Measurements from ENCODE around the gene RNU5B-1. TPM values are rescaled to one million over a fixed set of nuclear protein-coding genes. Genes with fewer than 3 reads are reported as not detected.
"Not testable (repeated sequence)": the region's sequence is repeated elsewhere in the genome, so short reads cannot be mapped to it uniquely, and the experiment has no call there.

RNU5B-1 gene
- total RNA-seq, 1 experiment from 2014 or later, result not detected

DNA sequence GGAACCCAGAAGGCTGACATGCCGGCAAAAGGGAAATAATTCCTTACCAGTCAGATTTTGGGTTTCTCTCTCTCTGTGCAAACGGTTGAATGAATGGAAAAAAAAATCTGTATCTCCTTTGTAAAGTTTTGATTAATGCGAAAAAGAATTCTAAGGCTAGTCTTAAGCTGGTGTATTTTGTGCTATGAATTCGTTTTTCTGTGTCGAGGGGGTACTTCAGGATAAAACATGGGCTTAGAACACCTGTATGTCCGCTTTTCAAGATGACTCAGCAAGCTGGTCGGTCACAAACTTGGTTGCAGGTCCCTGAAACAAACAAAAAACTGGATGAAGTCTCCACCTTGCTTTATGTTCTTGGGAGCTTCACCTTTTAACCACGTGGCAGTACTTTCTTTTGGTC lies 44.9 kb downstream of the RNU5B-1 start:
- TF ChIP-seq, protein P1, sequence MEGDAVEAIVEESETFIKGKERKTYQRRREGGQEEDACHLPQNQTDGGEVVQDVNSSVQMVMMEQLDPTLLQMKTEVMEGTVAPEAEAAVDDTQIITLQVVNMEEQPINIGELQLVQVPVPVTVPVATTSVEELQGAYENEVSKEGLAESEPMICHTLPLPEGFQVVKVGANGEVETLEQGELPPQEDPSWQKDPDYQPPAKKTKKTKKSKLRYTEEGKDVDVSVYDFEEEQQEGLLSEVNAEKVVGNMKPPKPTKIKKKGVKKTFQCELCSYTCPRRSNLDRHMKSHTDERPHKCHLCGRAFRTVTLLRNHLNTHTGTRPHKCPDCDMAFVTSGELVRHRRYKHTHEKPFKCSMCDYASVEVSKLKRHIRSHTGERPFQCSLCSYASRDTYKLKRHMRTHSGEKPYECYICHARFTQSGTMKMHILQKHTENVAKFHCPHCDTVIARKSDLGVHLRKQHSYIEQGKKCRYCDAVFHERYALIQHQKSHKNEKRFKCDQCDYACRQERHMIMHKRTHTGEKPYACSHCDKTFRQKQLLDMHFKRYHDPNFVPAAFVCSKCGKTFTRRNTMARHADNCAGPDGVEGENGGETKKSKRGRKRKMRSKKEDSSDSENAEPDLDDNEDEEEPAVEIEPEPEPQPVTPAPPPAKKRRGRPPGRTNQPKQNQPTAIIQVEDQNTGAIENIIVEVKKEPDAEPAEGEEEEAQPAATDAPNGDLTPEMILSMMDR (conservative IDR thresholded peaks at IDR 0.05; ENCODE audit: low read depth, low read length), result no peak
- no peak for TF ChIP-seq EZH2 (IDR thresholded peaks at IDR 0.05; ENCODE audit: borderline replicate concordance, low read depth, low read length, poor library complexity, severe bottlenecking)
- CTCF ChIA-PET, result no interaction called here
- intact Hi-C loops (cut with micrococcal nuclease; ENCODE audit: unreplicated experiment), result no loop called here

DNA sequence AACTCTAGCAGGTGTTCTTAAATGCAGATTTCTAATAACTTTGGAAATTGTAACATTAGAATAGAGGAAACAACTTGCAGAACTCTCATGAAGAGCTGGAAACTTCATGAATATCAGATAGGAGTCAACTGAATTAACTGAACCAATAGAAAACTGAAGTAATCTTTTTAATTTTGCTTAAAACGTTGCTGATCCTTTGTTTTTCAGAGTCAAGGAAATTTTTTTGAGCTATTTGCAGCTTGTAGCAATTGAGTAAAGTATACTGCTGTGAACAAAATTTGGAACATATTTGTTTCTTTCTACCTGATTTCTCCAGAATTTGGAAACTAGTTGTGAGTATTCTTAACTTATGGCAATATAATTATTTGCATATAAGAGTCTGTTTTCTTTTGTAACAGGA lies 47.5 kb downstream of the RNU5B-1 start:
- H3K27ac ChIP-seq (ENCODE audit: low read depth, low read length, poor library complexity, severe bottlenecking); intact Hi-C loops (cut with micrococcal nuclease; ENCODE audit: unreplicated experiment); DNase-seq (ENCODE audit: low spot score); H3K4me1 ChIP-seq (ENCODE audit: insufficient read depth, low read length, poor library complexity, severe bottlenecking); H3K4me3 ChIP-seq (ENCODE audit: low read depth, low read length, poor library complexity, severe bottlenecking); POLR2A ChIA-PET (ENCODE audit: low non-redundant PET); H3K36me3 ChIP-seq (ENCODE audit: insufficient read depth, low read length, poor library complexity, severe bottlenecking); H3K9me3 ChIP-seq (ENCODE audit: low read depth, low read length, poor library complexity, severe bottlenecking); BruUV-seq (replicated peaks): not testable (repeated sequence)
- CTCF ChIA-PET, result interaction anchor here (0.5 to 0.6 kb wide), 2 partner anchors 21 to 49 kb away, joined by 3 to 10 read pairs; no protein-coding TSS in a partner anchor
- peaks cover 13% of the 10 kb centered on the region for H3K27me3 ChIP-seq (replicated peaks; ENCODE audit: insufficient read depth, low read depth, low read length, poor library complexity)

More for the DNA sequence above, 44.9 kb downstream of the RNU5B-1 start:
- H3K27me3 ChIP-seq (replicated peaks; ENCODE audit: insufficient read depth, low read depth, low read length, poor library complexity), result no peaks in the 10 kb centered on the region
- H3K4me1 ChIP-seq (ENCODE audit: insufficient read depth, low read length, poor library complexity, severe bottlenecking), result no peaks in the 10 kb centered on the region
- H3K27ac ChIP-seq (ENCODE audit: low read depth, low read length, poor library complexity, severe bottlenecking), result no peak overlapping the region
- no peak overlapping the region for H3K4me3 ChIP-seq (ENCODE audit: low read depth, low read length, poor library complexity, severe bottlenecking)
- no peak for DNase-seq (ENCODE audit: low spot score)
- H3K9me3 ChIP-seq (ENCODE audit: low read depth, low read length, poor library complexity, severe bottlenecking), result no peaks in the 10 kb centered on the region
- POLR2A ChIA-PET (ENCODE audit: low non-redundant PET), result no interaction called here
- H3K36me3 ChIP-seq (ENCODE audit: insufficient read depth, low read length, poor library complexity, severe bottlenecking), result no peaks in the 10 kb centered on the region
- no TSS peak for BruUV-seq (replicated peaks)

Other genes with a start within 250 kb of the RNU5B-1 start
- gene RASL12, start 236.7 kb upstream of the RNU5B-1 start, total RNA-seq (2021), result 0.69 and 1.2 TPM in 2 replicates
- not detected in 2 replicates for gene KBTBD13, start 227.9 kb upstream of the RNU5B-1 start, total RNA-seq (2021)
- gene UBAP1L, start 189.5 kb upstream of the RNU5B-1 start, total RNA-seq (2021), result 3.6 and 3.9 TPM in 2 replicates
- 30.7 and 39.1 TPM in 2 replicates for gene PDCD7, start 170.9 kb upstream of the RNU5B-1 start, total RNA-seq (2021)
- gene CLPX, start 119.3 kb upstream of the RNU5B-1 start, total RNA-seq (2021), result 60.2 and 64.4 TPM in 2 replicates
- 0.04 TPM in 1 of 2 replicates, not detected in the other for gene CILP, start 93.2 kb upstream of the RNU5B-1 start, total RNA-seq (2021)
- gene PARP16, start 17.8 kb upstream of the RNU5B-1 start, total RNA-seq (2021), result 5.7 and 7.3 TPM in 2 replicates
- gene RNU5A-1, start 8.6 kb upstream of the RNU5B-1 start, total RNA-seq (2021), result not detected in 2 replicates
- gene IGDCC3, start 73.3 kb downstream of the RNU5B-1 start, total RNA-seq (2021), result 0.28 and 0.32 TPM in 2 replicates
- gene IGDCC4, start 118.3 kb downstream of the RNU5B-1 start, total RNA-seq (2021), result 1.1 and 3.5 TPM in 2 replicates
- 29.6 and 35.9 TPM in 2 replicates for gene DPP8, start 213.0 kb downstream of the RNU5B-1 start, total RNA-seq (2021)
- gene HACD3, start 225.8 kb downstream of the RNU5B-1 start, total RNA-seq (2021), result 142 and 157 TPM in 2 replicates